ENCODE data around the gene AUTS2. TPM values are rescaled to one million over a fixed set of nuclear protein-coding genes. Genes with fewer than 3 reads are reported as not detected.
A peak's percentile ranks its signal among the peaks of the same experiment; 100 is the strongest.
"Not testable (repeated sequence)": the region's sequence is repeated elsewhere in the genome, so short reads cannot be mapped to it uniquely, and the experiment has no call there.

AUTS2 gene
- total RNA-seq, 1 experiment from 2014 or later: 0.11 TPM

DNA sequence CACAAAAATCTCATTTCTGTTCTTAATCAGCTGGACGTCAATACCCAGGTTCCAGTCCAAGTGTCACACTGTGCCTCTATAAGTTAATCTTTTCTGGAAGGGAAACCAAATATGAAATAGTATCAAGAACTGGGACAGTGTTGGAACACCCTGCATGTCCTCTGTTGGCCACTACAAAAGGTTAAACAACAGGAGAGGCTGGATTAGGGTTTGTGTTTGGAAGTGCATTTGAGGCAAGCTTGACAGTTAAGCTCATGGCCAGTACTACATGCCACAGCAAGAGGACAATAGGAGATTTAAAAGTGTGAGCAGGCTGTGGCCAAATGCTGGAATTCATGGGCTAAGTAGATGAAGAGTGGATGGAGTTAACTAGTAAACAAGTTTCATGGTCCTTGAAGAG, 751.5 kb downstream of the AUTS2 start:
- in situ Hi-C loops (cut with HindIII; ENCODE audit: low pct_unique_long_range_greater_than_20kb, low sequenced_read_pairs): no loop called here
- no peak for DNase-seq (ENCODE audit: low read depth, low spot score)

DNA sequence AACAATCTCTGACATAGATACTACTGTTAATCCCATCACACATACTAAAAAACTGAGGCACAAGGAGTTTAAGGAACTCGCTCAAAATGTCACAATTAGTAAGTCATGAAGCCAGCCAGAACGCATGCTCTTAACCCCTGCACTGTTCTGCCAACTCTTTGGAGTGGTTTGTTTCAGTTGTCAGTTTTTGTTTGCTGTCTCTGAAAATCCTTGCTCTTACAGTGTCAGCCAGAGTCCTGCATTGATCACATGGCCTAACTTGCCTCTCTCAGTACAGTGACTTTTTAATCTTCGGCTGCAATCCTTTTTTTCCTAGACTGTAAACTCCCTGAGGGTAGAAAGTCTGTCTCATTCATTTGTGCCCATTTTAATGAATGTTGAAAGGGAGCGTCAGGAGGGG, 753.8 kb downstream of the AUTS2 start:
- in situ Hi-C loops (cut with HindIII; ENCODE audit: low pct_unique_long_range_greater_than_20kb, low sequenced_read_pairs): no loop called here

GRCh38 chr7:70352906-70353305, 754.6 kb downstream of the AUTS2 start:
- in situ Hi-C loops (cut with HindIII; ENCODE audit: low pct_unique_long_range_greater_than_20kb, low sequenced_read_pairs): no loop called here
- no peak for DNase-seq (ENCODE audit: low read depth, low spot score)

More for the DNA sequence above, 753.8 kb downstream of the AUTS2 start:
- no peak for DNase-seq (ENCODE audit: low read depth, low spot score)

GRCh38 chr7:70353330-70353945, 755.2 kb downstream of the AUTS2 start:
- DNase-seq (ENCODE audit: low read depth, low spot score): no peak
- in situ Hi-C loops (cut with HindIII; ENCODE audit: low pct_unique_long_range_greater_than_20kb, low sequenced_read_pairs): no loop called here

- in situ Hi-C loops (cut with HindIII; ENCODE audit: low pct_unique_long_range_greater_than_20kb, low sequenced_read_pairs): no loop called here
- DNase-seq (ENCODE audit: low read depth, low spot score): no peak
Measured at GRCh38 chr7:70353946-70354335, 755.7 kb downstream of the AUTS2 start.

DNA sequence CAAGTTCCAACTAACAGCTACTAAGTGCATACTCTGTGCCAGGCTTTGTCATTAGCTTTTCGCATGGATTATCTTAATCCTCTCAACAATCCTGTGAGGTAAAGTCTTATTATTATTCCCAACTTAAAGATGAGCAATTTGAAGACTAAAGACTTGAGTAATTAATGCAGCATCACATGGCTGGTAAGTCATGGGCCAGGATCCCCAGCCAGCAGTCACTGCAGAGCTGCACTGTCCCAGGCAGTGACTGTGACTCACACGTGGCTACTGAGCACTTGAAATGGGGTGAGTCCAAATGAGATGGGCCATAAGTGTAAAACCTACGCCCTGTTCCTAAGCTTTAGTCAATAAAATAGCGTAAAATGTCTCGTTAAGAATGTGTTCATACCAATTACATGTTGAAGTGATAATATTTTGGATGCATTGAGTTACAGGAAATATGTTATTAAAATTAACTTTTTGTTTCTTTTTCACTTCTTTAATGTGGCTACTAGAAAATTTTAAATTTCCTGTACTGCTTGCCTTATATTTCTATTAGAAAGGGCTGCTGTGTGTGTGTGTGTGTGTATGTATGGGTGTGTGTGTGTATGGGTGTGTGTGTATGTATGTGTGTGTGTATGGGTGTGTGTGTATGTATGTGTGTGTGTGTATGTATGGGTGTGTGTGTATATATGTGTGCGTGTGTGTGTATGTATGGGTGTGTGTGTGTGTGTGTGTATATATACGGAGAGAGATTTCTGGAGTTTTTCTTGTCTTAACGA, 756.3 kb downstream of the AUTS2 start:
- DNase-seq (ENCODE audit: low read depth, low spot score): no peak
- in situ Hi-C loops (cut with HindIII; ENCODE audit: low pct_unique_long_range_greater_than_20kb, low sequenced_read_pairs): no loop called here

GRCh38 chr7:70355198-70356020, 757.1 kb downstream of the AUTS2 start:
- in situ Hi-C loops (cut with HindIII; ENCODE audit: low pct_unique_long_range_greater_than_20kb, low sequenced_read_pairs): no loop called here
- DNase-seq (ENCODE audit: low read depth, low spot score): peak; percentile 16

- in situ Hi-C loops (cut with HindIII; ENCODE audit: low pct_unique_long_range_greater_than_20kb, low sequenced_read_pairs): no loop called here
- DNase-seq (ENCODE audit: low read depth, low spot score): no peak
Measured at GRCh38 chr7:70356085-70356786, 758.0 kb downstream of the AUTS2 start.

DNA sequence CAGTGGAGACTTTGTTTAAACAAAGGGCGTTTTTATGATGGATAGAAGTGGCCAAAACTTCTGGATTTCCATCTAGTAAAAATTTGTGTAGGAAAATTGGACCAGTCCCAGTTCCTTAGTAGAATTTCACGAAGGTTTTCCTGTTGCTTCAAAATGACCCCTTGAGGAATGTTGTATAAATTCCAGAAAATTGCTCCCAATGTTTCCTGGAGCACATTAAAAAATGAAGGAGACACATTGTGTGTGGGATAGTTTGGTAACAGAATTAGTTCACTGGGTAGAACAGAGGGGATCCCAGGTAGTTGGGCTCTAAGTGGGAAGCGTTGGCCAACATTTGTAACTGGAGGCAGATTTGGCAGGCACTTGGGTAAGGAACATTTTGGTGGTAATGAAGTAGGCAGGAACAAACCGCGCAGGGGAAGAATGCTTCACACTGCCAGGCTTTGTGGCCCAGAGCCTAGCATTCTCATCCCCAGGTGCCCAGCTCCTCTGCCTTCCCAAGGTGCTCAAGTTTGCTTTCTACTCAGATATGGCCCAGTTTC, 758.6 kb downstream of the AUTS2 start:
- DNase-seq (ENCODE audit: low read depth, low spot score): no peak
- in situ Hi-C loops (cut with HindIII; ENCODE audit: low pct_unique_long_range_greater_than_20kb, low sequenced_read_pairs): no loop called here

DNA sequence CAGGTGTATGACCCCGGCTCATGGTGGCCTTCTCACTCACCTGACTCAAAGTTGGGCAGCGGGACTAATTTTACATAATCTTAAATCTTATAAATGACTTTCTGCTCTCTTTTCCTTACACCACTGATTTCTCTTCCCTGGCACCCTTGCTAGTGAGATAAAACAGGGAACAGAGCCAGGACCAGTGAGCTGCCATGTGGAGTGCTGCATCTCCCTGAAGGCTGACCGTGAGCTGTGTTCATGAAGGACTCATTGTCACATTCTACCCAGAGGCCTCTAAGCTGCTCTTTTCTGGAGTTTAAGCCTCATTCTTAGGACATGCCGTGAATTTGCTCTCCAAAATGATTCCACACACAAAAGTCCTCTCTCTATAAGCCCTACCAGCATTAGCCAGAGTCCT, 762.3 kb downstream of the AUTS2 start:
- DNase-seq (ENCODE audit: low read depth, low spot score): no peak
- in situ Hi-C loops (cut with HindIII; ENCODE audit: low pct_unique_long_range_greater_than_20kb, low sequenced_read_pairs): no loop called here

- in situ Hi-C loops (cut with HindIII; ENCODE audit: low pct_unique_long_range_greater_than_20kb, low sequenced_read_pairs): no loop called here
- no peak for DNase-seq (ENCODE audit: low read depth, low spot score)
Measured at GRCh38 chr7:70361821-70362220, 763.5 kb downstream of the AUTS2 start.

GRCh38 chr7:70364393-70364792, 766.1 kb downstream of the AUTS2 start:
- in situ Hi-C loops (cut with HindIII; ENCODE audit: low pct_unique_long_range_greater_than_20kb, low sequenced_read_pairs); DNase-seq (ENCODE audit: low read depth, low spot score): not testable (repeated sequence)

- DNase-seq (ENCODE audit: low read depth, low spot score): no peak
- in situ Hi-C loops (cut with HindIII; ENCODE audit: low pct_unique_long_range_greater_than_20kb, low sequenced_read_pairs): no loop called here
Measured at GRCh38 chr7:70371652-70372051, 773.4 kb downstream of the AUTS2 start.

- in situ Hi-C loops (cut with HindIII; ENCODE audit: low pct_unique_long_range_greater_than_20kb, low sequenced_read_pairs): no loop called here
Measured at GRCh38 chr7:70372768-70373515, 774.7 kb downstream of the AUTS2 start.

DNA sequence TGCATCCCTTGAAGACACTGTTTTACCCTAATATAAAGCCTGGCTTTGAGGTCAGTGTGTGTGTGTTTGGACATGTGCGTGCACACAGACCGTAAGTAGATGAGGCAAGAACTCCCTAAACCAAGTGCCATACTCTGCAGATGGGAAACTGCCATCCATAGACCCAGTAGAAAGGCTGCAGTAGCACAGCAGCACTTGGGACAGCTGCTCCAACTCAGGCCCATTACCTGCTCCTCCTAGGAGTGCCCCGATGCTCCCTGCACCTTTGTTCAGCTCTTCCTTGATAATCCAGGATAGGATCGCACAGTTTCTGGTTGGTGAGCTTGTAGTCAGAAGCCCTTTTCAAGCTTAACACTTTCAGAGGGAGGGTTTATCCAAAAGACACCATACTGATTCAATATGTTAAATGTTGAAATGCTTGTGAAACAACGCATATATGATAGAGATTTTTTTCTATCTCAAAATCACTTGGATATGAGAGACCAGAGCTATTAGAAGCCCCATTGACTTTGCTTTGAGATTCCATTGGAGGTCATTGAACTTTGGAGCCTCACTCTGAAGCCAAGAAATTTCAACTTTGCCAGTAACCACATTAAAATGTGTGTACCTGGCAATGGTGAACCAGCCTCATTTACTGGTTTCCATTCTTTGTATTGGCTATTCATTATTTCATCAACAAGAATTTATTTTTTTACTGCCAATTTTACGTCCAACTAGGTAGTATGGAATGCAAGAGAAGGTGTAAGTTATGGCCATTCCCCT, 776.7 kb downstream of the AUTS2 start:
- in situ Hi-C loops (cut with HindIII; ENCODE audit: low pct_unique_long_range_greater_than_20kb, low sequenced_read_pairs): no loop called here
- no peak for DNase-seq (ENCODE audit: low read depth, low spot score)

More at GRCh38 chr7:70372768-70373515, 774.7 kb downstream of the AUTS2 start:
- no peak for DNase-seq (ENCODE audit: low read depth, low spot score)

DNA sequence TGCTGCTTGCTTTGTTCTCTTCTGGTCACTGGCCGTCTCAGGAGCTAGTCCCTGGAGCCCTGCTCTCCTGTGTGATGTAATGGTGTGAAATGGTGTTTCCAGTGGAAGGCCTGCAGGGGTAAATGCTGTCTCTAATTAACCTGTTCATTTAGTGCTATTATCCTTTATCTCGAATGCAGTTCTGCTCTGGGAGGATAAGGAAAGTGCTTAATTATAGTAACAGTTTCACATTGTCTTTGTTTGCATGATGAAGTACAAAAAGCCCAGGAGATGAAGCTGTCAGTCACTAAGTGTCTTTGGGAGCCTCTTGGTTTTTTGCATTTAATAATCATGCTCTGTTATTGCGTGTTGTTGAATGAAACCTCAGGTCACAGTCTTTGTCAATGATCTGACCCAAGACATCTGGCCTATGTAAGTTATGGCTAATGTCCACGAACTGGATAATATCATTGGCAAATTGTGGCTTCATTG, 778.3 kb downstream of the AUTS2 start:
- no peak for DNase-seq (ENCODE audit: low read depth, low spot score)
- in situ Hi-C loops (cut with HindIII; ENCODE audit: low pct_unique_long_range_greater_than_20kb, low sequenced_read_pairs): no loop called here
